HCT116 (cell line): Measurements from ENCODE around the gene KDSR.

Experiments
- CBX3 ChIP-seq: IDR thresholded peaks from 2 replicates; pipeline ENCODE4 v1.6.1; 2012; ENCODE audit warnings: low read depth
- CTCF ChIP-seq, 3 experiments: fragments of 200-600 bp in 1 of 3; sonication (generic) in 1 of 3; IDR thresholded peaks in 2 of 3; conservative IDR thresholded peaks in 1 of 3; 2 replicates each; pipeline ENCODE4 v1.5.1; 2012 to 2017; ENCODE audit warnings: low read depth in 2 of 3, low read length in 2 of 3, antibody characterized with exemption in 1 of 3, borderline replicate concordance in 1 of 3, control low read depth in 1 of 3, mild to moderate bottlenecking in 1 of 3, mixed read lengths in 1 of 3, mixed run types in 1 of 3, moderate library complexity in 1 of 3; ENCODE audit not compliant: insufficient read depth in 1 of 3
- EZH2 ChIP-seq: fragments of 200-600 bp; sonication (generic); IDR thresholded peaks from 2 replicates; pipeline ENCODE4 v1.6.1; 2017; ENCODE audit warnings: antibody characterized with exemption, mixed run types
- FOSL1 ChIP-seq: IDR thresholded peaks from 2 replicates; pipeline ENCODE4 v1.6.1; 2012; ENCODE audit warnings: low read depth
- JUND ChIP-seq: IDR thresholded peaks from 2 replicates; pipeline ENCODE4 v1.6.1; 2012
- POLR2A ChIP-seq: IDR thresholded peaks from 2 replicates; pipeline ENCODE4 v1.7.0; 2011; ENCODE audit warnings: borderline replicate concordance; ENCODE audit not compliant: insufficient read depth, insufficient read length; ENCODE audit errors: extremely low read depth
- YY1 ChIP-seq: IDR thresholded peaks from 2 replicates; pipeline ENCODE4 v1.6.1; 2011; ENCODE audit warnings: low read length, low read depth, moderate library complexity, mild to moderate bottlenecking; ENCODE audit not compliant: insufficient replicate concordance; ENCODE audit errors: extremely low read depth
- ZBTB33 ChIP-seq: IDR thresholded peaks from 2 replicates; pipeline ENCODE4 v1.6.1; 2011; ENCODE audit warnings: mild to moderate bottlenecking, low read length, moderate library complexity; ENCODE audit not compliant: insufficient replicate concordance; ENCODE audit errors: extremely low read depth
- ZFX ChIP-seq: fragments of 450-650 bp; IDR thresholded peaks from 2 replicates; pipeline ENCODE4 v1.6.1; 2017

GRCh38 chr18:63342206-63342605, 24.8 kb downstream of the KDSR start:
- peak; percentile 18 to 55 (median 53); a peak in 5 of 6 replicates for TF ChIP-seq CTCF (IDR thresholded peaks at IDR 0.05 in 2 of 3, conservative IDR thresholded peaks at IDR 0.05 in 1 of 3; ENCODE audit: borderline replicate concordance in 1 of 3, insufficient read depth in 1 of 3, low read depth in 2 of 3, low read length in 2 of 3)
- no peak for TF ChIP-seq YY1
- no peak for TF ChIP-seq CBX3
- TF ChIP-seq FOSL1: no peak
- no peak for TF ChIP-seq POLR2A
- no peak for TF ChIP-seq ZBTB33
- TF ChIP-seq EZH2: no peak
- no peak for TF ChIP-seq JUND
- no peak for TF ChIP-seq ZFX
